ENCODE measurements around the gene ADCY1. TPM values are rescaled to one million over a fixed set of nuclear protein-coding genes. Genes with fewer than 3 reads are reported as not detected.

The ADCY1 gene
- total RNA-seq, 3 donors from 2014 or later (not counting 1 experiment from before 2014, with no cell fraction given) = 0.02 to 0.15 TPM; not detected in 1

- H3K36me3 ChIP-seq (ENCODE audit: control insufficient read depth, insufficient read depth, low read length) = no peaks in the 10 kb centered on the region
- Mint-ChIP-seq H3K9me3 (no peaks in the 10 kb centered on the region), H3K4me3 (no peak overlapping the region), H3K36me3 (no peaks in the 10 kb centered on the region), H3K27ac (no peak overlapping the region), H3K4me1 (no peaks in the 10 kb centered on the region), H3K27me3 (ENCODE audit: low read depth in 2 of 2) (no peaks in the 10 kb centered on the region)
- H3K4me3 ChIP-seq (ENCODE audit: low read length) = no peak overlapping the region
- H3K27me3 ChIP-seq (ENCODE audit: control insufficient read depth, insufficient read depth, low read length) = no peaks in the 10 kb centered on the region
- TF ChIP-seq CTCF (IDR thresholded peaks at IDR 0.05) = no peak
- DNase-seq (no peak), ATAC-seq (no peak)
- intact Hi-C loops (cut with micrococcal nuclease) = no loop called here
- WGBS (ENCODE audit: insufficient coverage) = 85% methylated on average over 10 of the region's 10 CpGs
- H3K9me3 ChIP-seq (ENCODE audit: control insufficient read depth, insufficient read depth, low read length) = no peaks in the 10 kb centered on the region
- no peak overlapping the region for H3K27ac ChIP-seq (ENCODE audit: low read length)
- no peaks in the 10 kb centered on the region for H3K4me1 ChIP-seq (ENCODE audit: control insufficient read depth, insufficient read depth, low read length)
Observed at GRCh38 chr7:45589061-45589460, 14.9 kb downstream of the ADCY1 start.

- H3K4me1 Mint-ChIP-seq = no peaks in the 10 kb centered on the region
- no peaks in the 10 kb centered on the region for H3K36me3 ChIP-seq (ENCODE audit: control insufficient read depth, insufficient read depth, low read length)
- H3K27ac Mint-ChIP-seq = no peak overlapping the region
- WGBS (ENCODE audit: insufficient coverage) = 85% methylated on average over 17 of the region's 17 CpGs
- DNase-seq (peak in 1 of 2 donors; percentile 0), ATAC-seq (no peak)
- no peaks in the 10 kb centered on the region for H3K27me3 ChIP-seq (ENCODE audit: control insufficient read depth, insufficient read depth, low read length)
- no peak for TF ChIP-seq CTCF (IDR thresholded peaks at IDR 0.05)
- H3K27me3 Mint-ChIP-seq (ENCODE audit: low read depth in 2 of 2) = no peaks in the 10 kb centered on the region
- no peak overlapping the region for H3K27ac ChIP-seq (ENCODE audit: low read length)
- H3K36me3 Mint-ChIP-seq = no peaks in the 10 kb centered on the region
- no peaks in the 10 kb centered on the region for H3K9me3 Mint-ChIP-seq
- H3K4me3 Mint-ChIP-seq = no peak overlapping the region
- intact Hi-C loops (cut with micrococcal nuclease) = no loop called here
- H3K4me3 ChIP-seq (ENCODE audit: low read length) = no peak overlapping the region
- no peaks in the 10 kb centered on the region for H3K4me1 ChIP-seq (ENCODE audit: control insufficient read depth, insufficient read depth, low read length)
- H3K9me3 ChIP-seq (ENCODE audit: control insufficient read depth, insufficient read depth, low read length) = no peaks in the 10 kb centered on the region
Observed at GRCh38 chr7:45589915-45590678, 15.9 kb downstream of the ADCY1 start.

GRCh38 chr7:45590679-45591057 is 16.5 kb downstream of the ADCY1 start:
- H3K4me3 ChIP-seq (ENCODE audit: low read length) = no peak overlapping the region
- H3K36me3 ChIP-seq (ENCODE audit: control insufficient read depth, insufficient read depth, low read length) = no peaks in the 10 kb centered on the region
- Mint-ChIP-seq H3K36me3 (no peaks in the 10 kb centered on the region), H3K27ac (no peak overlapping the region), H3K27me3 (ENCODE audit: low read depth in 2 of 2) (no peaks in the 10 kb centered on the region), H3K9me3 (no peaks in the 10 kb centered on the region), H3K4me3 (no peak overlapping the region), H3K4me1 (no peaks in the 10 kb centered on the region)
- ATAC-seq (no peak), DNase-seq (no peak)
- H3K4me1 ChIP-seq (ENCODE audit: control insufficient read depth, insufficient read depth, low read length) = no peaks in the 10 kb centered on the region
- intact Hi-C loops (cut with micrococcal nuclease) = no loop called here
- WGBS (ENCODE audit: insufficient coverage) = 50% methylated on average over 5 of the region's 5 CpGs
- H3K27ac ChIP-seq (ENCODE audit: low read length) = no peak overlapping the region
- no peaks in the 10 kb centered on the region for H3K9me3 ChIP-seq (ENCODE audit: control insufficient read depth, insufficient read depth, low read length)
- no peak for TF ChIP-seq CTCF (IDR thresholded peaks at IDR 0.05)
- no peaks in the 10 kb centered on the region for H3K27me3 ChIP-seq (ENCODE audit: control insufficient read depth, insufficient read depth, low read length)
